ENCODE measurements around the gene TEAD3. TPM values are rescaled to one million over a fixed set of nuclear protein-coding genes. Genes with fewer than 3 reads are reported as not detected.

The TEAD3 gene
- total RNA-seq, 1 donor from 2014 or later = 25.5 TPM

DNA sequence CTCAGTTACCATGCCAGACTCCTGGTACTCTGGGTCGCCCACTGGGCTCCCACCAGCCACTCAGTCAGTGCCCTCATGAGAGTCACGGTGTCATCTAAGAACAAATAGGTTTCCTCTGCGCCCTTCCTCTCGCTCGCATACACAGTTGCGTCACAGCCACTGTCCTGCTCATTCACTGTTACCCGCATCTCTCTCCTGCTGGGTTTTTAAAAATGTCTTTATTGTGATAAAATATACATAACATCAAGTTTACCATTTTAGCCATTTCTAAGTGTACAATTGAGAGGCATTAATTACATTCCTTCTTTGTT is 4.0 kb downstream of the TEAD3 start:
- DNase-seq (ENCODE audit: low read depth) = no peak

DNA sequence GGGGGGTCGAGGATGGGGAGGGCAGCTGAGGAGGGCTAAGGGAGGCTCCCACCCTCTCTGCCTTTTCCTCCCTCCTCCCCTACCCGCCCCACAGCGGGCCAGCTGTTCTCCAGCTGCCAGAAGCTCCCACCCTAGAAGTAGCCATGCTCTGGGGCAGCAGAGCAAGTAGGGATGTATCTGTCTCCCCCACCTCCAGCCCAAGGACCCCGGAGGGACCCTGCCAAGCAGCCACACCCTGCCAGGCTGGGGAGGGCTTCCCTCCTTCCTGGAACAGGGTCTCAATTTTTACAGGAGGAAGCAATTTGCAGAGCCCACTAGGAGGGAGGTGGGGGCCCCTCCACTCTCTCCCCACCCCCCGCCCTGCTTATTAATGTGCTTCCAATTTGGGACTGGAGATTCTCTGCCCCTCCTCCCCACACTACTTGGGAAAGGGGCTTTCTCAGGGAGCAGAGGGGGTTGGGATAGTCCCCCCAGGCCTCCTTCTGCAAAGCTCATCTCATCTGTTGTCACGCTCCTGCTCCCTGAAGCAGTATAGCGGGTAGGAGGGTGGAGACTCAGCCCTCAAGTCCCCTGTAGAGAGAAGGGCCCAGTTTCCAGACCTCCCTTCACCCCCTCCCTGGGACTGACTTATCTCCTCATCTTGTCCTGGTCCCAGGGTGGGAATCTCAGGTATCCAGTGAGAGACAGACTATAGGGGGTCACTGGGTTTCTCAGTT is 4.5 kb downstream of the TEAD3 start:
- peak; percentile 37 for DNase-seq (ENCODE audit: low read depth)

DNA sequence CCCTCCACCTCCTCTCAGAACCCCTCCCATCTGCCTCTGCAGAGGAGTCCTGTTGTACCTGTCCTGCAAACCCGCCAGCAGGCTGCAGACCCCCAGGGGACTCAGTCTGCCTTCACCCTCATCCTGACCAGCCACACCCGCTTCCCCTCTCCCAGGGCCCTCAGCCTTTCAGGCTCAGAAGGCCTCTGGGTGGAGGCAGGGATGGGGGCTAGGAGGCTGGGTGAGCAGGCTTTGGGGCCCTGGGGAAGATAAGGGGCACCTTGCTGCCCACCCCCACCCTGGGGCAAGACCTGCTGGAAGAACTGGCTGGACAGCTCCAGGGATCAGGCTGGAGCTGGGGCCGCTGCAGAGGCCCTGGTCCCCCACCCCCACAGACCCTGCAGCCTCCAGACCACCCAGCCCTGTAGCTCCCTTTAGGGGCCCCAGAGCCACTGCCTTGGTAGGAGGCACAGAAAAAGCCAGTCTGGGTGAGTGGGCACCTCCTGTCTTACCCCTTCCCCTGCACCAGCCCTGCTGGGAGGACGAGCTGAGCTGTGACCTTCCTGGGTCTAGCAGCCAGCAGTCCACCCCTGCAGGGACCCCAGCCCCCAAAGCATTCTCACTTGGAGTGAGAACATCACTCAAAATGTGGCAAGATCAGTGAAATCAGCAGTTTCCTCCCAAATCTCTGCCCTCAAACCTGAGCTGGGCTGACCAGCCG is 5.2 kb downstream of the TEAD3 start:
- DNase-seq (ENCODE audit: low read depth) = no peak

DNA sequence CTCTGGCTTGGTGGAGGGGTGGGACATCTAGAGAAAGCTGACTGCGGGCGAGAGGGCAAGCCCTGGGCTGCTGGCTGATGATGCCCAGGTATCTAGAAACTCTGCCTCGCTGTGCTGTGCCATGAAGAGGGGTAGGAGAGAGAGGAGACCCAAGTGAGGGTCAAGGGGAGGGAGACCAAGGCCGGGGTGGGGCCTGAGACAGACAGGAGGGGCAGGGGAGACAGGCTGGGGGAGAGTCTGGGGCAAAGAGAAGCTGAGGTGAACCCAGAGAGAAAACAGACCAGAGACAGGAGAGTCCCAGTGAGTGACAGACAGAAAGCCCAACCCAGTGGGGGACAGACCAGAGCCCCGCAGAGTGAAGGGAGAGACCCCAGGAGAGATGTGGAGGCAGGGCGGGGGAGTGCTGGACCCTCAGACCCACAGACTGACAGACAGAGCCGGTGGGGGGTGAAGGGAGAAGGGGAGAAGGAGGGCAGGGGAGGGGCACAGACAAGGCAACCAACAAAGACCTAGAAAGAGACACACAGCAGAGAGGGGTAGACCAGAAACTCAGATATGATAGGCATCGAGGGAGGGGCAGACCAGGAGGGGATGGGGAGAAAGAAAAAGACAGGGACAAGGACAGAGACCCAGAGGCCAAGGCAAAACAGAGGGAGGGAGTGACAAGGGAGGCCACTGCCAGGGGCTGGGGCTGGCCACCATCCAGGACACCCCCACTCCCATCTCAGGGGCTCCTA is 5.9 kb downstream of the TEAD3 start:
- DNase-seq (ENCODE audit: low read depth) = no peak

DNA sequence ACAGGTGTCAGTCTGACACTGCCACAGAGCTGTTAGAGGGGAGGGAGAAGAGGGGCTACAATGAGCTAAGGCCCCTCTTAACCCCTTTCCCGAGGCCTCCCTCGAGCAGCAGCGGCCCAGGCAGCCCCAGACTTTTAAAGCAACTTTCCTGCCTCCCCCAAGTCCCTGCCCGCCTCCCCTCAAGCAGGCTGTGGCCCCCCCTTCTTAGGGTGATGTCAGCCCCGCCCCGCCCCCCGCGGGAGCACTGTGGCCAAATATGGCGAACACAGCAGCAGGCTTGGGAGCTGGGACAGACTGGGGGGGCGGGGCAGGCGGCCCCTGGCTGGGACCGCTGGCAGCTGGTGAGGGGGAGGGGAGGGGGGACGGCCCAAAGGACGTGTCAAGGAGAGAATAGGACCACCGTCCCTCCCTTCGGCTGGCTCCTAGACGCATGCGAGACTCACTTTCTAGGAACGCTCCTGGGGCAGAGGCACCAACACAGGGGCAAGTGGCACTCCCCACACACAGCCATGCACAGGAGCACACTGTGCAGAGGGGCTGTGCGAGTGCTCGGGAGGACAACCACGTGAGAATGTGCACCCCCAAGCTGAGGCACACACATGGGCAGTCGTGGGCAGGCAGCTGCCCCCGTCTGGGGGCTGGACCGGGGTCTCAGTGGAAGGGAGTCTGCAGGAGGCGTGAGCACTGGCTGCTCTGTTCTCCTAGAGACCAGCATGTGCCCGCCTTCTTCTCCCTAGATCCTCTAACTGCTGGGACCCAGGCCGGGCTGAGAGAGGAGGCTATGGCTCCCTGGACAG is 6.7 kb downstream of the TEAD3 start:
- DNase-seq (ENCODE audit: low read depth) = peak; percentile 94

DNA sequence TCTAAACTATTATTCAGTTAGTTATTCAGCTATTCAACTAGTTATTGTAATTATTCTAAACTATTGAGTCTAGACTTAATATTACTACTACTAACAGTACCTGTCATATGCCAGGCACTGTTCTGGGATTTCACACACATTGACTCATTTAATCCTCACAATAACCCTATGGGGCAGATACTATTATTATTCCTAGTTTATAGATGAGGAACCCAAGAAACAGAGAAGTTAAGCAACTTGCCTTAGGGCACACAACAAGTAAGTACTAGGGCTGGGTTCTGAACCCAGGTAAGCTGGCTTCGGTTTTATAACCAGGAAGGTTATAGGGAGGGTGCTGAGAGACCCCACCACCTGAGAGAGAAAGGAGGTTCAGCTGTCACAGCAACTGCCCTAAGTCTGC is 7.8 kb downstream of the TEAD3 start:
- no peak for DNase-seq (ENCODE audit: low read depth)

DNA sequence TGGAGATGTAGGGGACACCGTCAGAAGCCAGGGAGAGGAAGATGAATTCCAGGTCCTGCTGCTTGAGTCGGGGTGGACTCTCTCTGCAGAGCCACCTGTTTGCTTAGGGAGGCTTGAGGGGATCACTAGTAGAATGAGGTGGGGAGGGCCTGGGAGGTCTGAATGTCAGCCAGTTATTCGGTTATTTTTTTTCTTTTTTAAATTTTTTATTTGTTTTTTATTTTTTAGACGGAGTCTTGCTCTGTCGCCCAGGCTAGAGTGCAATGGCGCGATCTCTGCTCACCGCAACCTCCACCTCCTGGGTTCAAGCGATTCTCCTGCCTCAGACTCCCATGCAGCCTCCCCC is 8.4 kb downstream of the TEAD3 start:
- DNase-seq (ENCODE audit: low read depth) = peak; percentile 37

DNA sequence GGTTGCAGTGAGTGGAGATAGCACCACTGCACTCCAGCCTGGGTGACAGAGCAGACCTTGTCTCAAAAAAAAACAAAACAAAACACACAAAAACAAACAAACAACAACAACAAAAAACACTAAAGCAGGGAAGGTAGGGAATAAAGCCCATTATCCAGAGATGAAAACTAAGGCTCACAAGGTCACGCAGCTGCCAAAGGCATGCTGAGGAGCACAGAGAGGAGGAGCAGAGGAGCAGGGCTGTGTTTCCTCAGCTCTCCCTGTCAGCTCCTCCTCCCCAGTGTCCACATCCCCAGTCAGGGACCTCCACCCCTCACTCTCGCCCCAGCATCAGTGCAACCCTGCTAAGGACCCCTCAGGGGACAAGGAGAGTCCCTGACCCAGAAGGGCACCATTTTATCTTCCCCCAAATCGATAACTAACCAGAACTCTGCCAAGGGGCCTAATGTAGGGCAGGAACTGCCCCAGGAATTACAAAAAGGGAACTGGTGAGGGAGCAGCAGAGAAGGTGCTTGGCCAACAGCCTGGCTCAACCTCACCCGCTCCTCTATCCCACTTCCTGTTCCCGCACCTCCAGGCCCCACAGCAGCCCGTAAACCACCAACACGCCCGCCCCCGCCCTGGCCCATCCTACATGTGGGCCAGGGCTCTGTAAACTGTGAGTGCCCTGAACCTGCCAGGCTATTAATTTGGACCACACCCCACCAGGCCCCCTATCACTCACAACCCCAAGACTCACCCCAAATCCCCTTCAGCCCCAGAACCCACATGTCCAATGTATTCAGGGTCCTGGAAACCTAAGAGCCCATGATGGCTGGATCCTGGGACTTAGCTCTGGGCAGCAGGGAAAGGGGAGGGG is 9.0 kb downstream of the TEAD3 start:
- DNase-seq (ENCODE audit: low read depth) = peak; percentile 56

DNA sequence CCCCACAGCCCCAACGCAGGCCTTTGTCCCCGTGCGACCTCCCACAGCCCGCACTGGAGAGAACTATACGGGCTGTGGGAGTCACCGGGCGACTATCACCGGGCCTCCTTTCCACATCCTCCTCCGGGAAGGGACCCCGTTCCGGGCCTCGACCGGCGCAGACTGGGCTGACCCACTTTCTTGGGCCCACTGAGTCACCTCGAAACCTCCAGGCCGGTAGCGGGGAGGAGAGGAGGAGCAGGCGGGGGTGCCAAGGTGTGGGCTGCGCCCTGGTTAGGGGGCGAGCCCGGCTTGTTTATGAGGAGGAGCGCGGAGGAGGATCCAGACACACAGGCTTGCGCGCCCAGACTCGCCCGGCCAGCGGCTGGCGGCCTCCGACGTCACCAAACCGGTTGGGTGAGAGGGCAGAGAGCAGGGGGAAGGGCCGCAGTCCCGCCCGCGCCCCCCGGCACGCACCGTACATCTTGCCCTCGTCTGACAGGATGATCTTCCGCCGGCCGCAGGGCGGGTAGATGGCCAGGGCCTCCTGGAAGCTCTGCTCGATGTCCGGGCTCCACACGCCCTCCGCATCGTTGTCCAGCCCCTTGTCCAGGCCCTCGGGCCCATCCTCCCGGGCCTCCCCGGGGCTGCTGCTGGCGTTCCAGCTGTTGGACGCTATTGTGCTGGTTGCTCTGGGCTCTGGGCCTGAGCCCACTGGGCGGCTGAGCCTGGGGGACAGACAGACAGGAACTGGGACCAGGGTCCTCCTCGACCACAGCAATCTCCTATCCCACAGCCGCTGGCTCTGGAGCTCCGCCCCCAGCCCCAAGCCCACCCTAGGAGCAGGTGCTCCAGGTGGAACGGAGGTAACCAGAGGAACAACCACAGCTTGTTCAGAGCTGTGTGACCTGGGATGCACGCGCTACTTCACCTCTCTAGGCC is 10.6 kb downstream of the TEAD3 start:
- no peak for DNase-seq (ENCODE audit: low read depth)

DNA sequence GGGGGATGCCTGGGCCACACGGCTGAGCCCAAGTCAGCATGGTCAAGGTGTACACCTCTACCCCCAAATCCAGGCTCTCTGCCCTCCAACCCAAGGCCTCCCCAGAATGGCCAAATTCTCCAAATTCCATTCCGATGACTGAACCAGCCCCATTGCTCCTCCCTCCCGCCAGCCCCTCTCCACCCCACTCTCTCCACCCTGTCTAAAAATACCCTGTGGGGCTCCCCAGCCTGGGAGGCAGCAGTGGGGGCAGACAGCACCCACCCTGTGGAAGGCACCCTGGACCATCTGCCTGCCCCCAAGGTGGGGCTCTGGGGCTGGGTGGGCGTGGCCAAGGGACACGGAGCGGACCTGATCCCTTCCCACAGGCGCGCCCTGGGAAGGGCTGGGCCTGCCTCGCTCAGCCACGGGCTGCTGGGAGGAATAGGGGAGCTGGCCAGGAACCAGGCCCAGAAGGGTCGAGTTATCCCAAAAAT is 11.4 kb downstream of the TEAD3 start:
- peak; percentile 80 for DNase-seq (ENCODE audit: low read depth)

DNA sequence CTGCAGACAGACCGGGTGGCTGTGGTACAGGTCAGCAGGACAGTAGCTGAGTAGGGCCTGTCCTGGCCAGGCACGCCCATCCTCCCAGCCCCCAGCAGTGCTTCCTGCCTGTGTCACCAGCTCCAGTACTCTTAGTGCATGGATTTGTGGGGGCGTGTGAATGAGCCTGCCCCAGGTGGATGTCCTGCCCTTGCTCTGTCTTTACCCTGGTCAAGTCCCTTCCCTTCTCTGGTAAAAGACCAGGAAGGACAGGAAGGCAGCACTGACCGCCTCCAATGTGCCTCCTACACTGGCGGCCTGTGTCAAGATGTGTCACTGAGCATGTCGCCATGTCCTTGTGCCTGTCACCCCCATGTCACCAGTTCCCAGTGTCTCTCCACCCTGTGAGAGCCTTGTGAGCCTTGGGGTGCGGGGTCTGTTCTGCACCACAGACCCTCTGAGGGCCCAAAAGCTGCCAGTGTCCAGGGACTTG is 11.9 kb downstream of the TEAD3 start:
- peak; percentile 36 for DNase-seq (ENCODE audit: low read depth)

DNA sequence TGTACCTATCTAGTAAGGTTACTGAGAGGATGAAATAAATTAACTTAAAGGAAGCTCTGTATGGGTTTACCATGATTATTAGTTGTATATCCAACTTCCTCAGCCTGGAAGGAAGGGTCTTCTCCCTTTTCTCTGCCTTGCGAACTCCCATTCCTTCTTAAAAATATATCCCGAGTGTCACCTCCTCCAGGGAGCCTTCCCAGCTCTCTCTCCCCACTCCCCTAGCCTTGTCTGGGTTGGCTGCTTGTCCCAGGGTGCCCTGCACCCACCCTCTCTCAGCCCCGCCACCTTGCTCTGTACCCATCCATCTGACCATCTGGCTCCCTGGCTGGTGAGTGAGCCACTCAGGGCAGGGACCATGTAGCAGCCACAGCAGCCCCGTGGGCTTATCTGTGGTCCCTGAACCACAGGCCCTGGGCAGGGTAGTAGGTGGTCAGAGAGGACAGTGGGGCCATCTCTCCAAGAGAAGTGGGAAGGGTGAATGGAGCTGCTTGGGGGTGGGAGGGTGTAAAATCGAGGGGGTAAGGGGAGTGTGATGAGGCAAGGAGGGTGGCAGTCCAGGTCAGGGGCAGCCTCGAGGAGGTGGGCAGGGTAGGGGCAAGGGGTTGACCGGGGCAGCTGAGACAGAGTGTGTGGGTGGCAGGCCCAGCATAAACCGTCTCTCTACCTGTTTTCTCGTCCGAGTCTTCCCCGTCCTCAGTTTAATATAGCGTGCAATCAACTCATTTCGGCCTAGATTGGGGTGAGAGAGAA is 12.8 kb downstream of the TEAD3 start:
- DNase-seq (ENCODE audit: low read depth) = peak; percentile 61

DNA sequence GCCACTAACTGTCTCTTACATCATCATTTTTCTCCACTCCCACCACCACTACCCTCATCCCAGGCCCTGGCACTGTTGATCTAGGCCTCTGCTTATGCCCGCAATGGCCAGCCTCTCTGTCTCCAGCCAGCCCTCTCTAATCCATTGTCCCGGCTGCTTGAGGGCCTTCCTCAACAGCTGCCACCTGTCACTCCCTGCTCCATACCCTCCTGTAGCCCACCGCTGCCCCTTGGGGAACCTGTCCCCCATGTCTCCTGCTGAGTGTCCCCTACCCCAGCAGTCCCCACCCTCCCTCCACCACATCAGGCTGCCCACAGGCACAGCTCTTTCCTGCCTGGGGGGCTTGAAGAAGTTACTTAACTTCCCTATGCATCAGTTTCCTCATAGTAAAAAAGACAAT is 13.4 kb downstream of the TEAD3 start:
- peak; percentile 52 for DNase-seq (ENCODE audit: low read depth)

DNA sequence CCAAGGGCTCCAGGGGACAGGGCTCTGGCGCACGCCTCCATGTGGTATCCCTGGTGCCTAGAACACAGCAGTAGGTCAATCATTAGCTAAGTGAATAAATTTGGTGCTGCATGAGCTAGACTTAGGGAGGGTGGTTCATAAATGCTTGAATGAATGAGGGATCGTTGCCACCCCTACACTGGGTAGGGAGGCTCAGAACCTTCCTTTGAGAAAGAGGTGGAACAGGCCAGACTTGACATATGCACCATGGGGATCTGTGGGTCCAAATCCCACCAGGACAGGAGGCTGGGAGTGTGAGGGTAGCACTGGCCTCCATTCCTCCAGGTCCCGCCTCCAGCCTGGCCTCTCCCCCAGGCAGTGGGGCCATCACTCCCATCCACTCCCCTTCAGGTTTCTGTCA is 13.8 kb downstream of the TEAD3 start:
- no peak for DNase-seq (ENCODE audit: low read depth)

DNA sequence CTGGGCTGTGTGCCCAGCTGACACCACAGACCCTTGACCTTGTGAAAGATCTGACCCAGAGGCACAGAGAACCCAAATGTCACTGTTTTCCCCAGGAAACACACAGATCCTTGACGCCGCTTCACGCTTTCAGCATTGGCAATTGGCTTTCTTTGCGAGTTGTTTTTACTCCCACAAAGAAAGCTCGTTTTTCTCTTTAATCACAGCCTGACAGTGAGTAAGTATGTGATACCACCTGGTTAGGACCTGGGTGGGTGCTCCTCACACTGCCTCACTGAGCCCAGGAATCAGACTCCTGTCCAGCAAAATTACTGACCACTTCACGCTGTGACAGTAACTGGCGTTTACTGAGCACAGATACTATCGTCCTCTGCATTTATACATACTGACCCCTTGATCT is 15.7 kb downstream of the TEAD3 start:
- no peak for DNase-seq (ENCODE audit: low read depth)

DNA sequence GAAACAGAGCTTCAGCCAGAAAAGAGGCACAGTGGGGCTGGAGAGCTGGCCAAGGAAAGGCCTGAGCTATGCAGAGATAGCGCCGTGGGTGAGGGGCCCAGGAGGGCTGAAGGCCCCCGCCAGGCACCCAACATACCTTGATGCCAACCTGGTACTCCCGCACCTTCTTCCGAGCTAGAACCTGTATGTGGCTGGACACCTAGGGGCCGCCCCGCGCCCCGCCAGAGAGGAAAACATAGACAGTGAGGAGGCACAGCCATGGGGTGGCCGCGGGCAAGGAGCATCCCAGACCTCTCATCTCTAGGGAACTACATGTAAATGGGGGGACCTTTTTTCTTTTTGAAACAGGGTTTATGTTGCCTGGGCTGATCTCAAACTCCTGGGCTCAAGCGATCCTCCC is 16.7 kb downstream of the TEAD3 start:
- no peak for DNase-seq (ENCODE audit: low read depth)

DNA sequence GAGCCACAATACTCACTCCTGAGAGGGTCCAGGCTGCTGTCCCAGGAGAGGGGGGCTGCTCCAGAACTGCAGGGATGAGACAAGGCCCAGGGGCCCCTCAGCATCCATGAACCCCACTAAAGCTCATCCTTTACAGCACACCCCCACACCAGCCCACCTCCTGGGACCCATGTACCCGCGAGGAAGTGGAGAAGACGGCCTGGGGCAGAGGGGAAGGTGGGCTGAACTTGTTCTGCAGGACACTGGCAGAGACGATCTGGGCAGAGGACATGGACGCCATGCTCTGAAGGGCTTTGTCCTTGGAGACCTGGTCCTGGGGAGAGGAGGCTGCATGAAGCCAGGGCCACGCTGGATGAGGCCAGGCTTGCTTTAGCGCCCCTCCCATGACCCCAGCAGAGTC is 18.6 kb downstream of the TEAD3 start:
- no peak for DNase-seq (ENCODE audit: low read depth)

DNA sequence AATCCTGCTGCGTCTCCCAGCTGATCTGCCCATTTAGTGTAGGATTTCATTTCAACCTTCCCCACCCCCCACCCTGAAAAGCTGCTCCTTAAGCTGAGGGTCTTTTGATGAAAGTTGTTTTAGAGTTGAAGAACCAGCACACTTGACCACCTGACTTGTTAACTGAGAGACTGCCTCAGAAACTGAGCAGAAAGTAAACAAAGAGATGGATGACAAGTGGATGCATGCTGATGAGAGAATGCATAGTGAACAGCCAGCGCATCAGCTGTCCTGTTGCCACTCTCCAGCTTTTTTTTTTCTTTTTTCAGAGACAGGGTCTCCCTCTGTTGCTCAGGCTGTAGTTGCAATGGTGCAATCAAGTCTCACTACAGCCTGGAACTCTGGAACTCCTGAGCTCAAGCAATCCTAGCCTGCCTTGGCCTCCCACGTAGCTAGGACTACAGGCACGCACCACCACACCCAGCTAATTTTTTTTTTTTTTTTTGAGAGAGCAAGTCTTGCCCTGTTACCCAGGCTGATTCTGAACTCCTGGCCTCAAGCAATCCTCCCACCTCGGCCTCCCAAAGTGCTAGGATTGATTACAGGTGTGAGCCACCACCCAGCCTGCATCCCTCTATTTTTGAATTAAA is 19.2 kb downstream of the TEAD3 start:
- no peak for DNase-seq (ENCODE audit: low read depth)
